A673 (cell line): ENCODE results near the gene MAP3K19. TPM values are rescaled to one million over a fixed set of nuclear protein-coding genes. Genes with fewer than 3 reads are reported as not detected.

Source experiments
- BruUV-seq: library from RNA; stranded (reverse); fragments of 400-500 nt; replicated peaks from 2 replicates; lab custom pipeline; 2021; lab: Mats Ljungman, UMichigan
- CTCF ChIA-PET: fragments of 300-600 bp; sonication (Branson Sonifier 250); formaldehyde crosslinking; loops from one replicate; lab custom pipeline; 2022; ENCODE audit warnings: antibody characterized with exemption; lab: Charles Lee
- POLR2A ChIA-PET: fragments of 300-600 bp; sonication (Branson Sonifier 250); formaldehyde crosslinking; loops from one replicate; lab custom pipeline; 2022; ENCODE audit warnings: antibody characterized with exemption; ENCODE audit not compliant: low non-redundant PET; lab: Charles Lee
- DNase-seq: peaks from one replicate; pipeline ENCODE4 v3.0.0-alpha.2; 2015; ENCODE audit warnings: low spot score
- H3K27ac ChIP-seq: fragments of 200-600 bp; sonication (generic); 2 replicates; pipeline ENCODE4 v1.5.1; 2016; ENCODE audit warnings: mixed run types, low read depth, mild to moderate bottlenecking, mixed read lengths, antibody characterized with exemption, low read length; ENCODE audit not compliant: poor library complexity, severe bottlenecking
- H3K27me3 ChIP-seq: fragments of 200-600 bp; sonication (generic); replicated peaks from 2 replicates; pipeline ENCODE4 v1.6.1; 2017; ENCODE audit warnings: mixed run types, low read depth, mild to moderate bottlenecking, mixed read lengths, antibody characterized with exemption, low read length; ENCODE audit not compliant: insufficient read depth, poor library complexity
- H3K36me3 ChIP-seq: fragments of 200-600 bp; sonication (generic); 2 replicates; pipeline ENCODE4 v1.6.1; 2016; ENCODE audit warnings: mixed run types, mild to moderate bottlenecking, mixed read lengths, antibody characterized with exemption, low read length; ENCODE audit not compliant: insufficient read depth, poor library complexity, severe bottlenecking
- H3K4me1 ChIP-seq: fragments of 200-600 bp; sonication (generic); 2 replicates; pipeline ENCODE4 v1.6.1; 2017; ENCODE audit warnings: mixed run types, mild to moderate bottlenecking, mixed read lengths, antibody characterized with exemption, low read length; ENCODE audit not compliant: insufficient read depth, poor library complexity, severe bottlenecking
- H3K4me3 ChIP-seq: fragments of 200-600 bp; sonication (generic); 2 replicates; pipeline ENCODE4 v1.5.1; 2016; ENCODE audit warnings: low read depth, mixed run types, mild to moderate bottlenecking, mixed read lengths, low read length; ENCODE audit not compliant: poor library complexity, severe bottlenecking
- H3K9me3 ChIP-seq: fragments of 200-600 bp; sonication (generic); 2 replicates; pipeline ENCODE4 v1.6.1; 2016; ENCODE audit warnings: mixed run types, low read depth, mild to moderate bottlenecking, mixed read lengths, antibody characterized with exemption, low read length; ENCODE audit not compliant: poor library complexity, severe bottlenecking
- CTCF ChIP-seq: fragments of 300-800, 200-600 bp; sonication (generic); conservative IDR thresholded peaks from 2 replicates; pipeline ENCODE4 v1.5.1; 2017; ENCODE audit warnings: low read depth, mild to moderate bottlenecking, antibody characterized with exemption, low read length, moderate library complexity, mixed read lengths
- EZH2 ChIP-seq: fragments of 200-600 bp; sonication (generic); IDR thresholded peaks from 2 replicates; pipeline ENCODE4 v1.6.1; 2017; ENCODE audit warnings: borderline replicate concordance, low read depth, mild to moderate bottlenecking, mixed read lengths, antibody characterized with exemption, low read length; ENCODE audit not compliant: poor library complexity, severe bottlenecking
- intact Hi-C: fragments of 100-400 bp; cut with micrococcal nuclease; formaldehyde crosslinking; loops from one replicate; pipeline ENCODE4 v1.10.0; 2022; ENCODE audit not compliant: unreplicated experiment
- total RNA-seq: library from RNA; stranded (reverse); gene quantifications from 2 replicates; pipeline ENCODE4 v1.2.3, GENCODE V29; 2021

Gene MAP3K19
- total RNA-seq, 1 experiment from 2014 or later: not detected

GRCh38 chr2:135076556-135076955 lies 29.3 kb upstream of the MAP3K19 start:
- no peak for DNase-seq
- no TSS peak for BruUV-seq
- H3K9me3 ChIP-seq: peaks cover 20% of the 10 kb centered on the region
- H3K36me3 ChIP-seq: peaks cover 7% of the 10 kb centered on the region
- no peaks in the 10 kb centered on the region for H3K4me1 ChIP-seq
- intact Hi-C loops: no loop called here
- ChIA-PET CTCF (no interaction called here), POLR2A (no interaction called here)
- no peak overlapping the region for H3K4me3 ChIP-seq
- H3K27me3 ChIP-seq: no peaks in the 10 kb centered on the region
- no peak for TF ChIP-seq CTCF
- no peak for TF ChIP-seq EZH2
- H3K27ac ChIP-seq: no peak overlapping the region

GRCh38 chr2:135074216-135074615 lies 27.0 kb upstream of the MAP3K19 start:
- ChIA-PET POLR2A (no interaction called here), CTCF (no interaction called here)
- peaks cover 7% of the 10 kb centered on the region for H3K36me3 ChIP-seq
- no peak overlapping the region for H3K27ac ChIP-seq
- peaks cover 34% of the 10 kb centered on the region for H3K9me3 ChIP-seq
- no peak for DNase-seq
- no peaks in the 10 kb centered on the region for H3K27me3 ChIP-seq
- H3K4me3 ChIP-seq: no peak overlapping the region
- no TSS peak for BruUV-seq
- H3K4me1 ChIP-seq: no peaks in the 10 kb centered on the region
- intact Hi-C loops: no loop called here
- no peak for TF ChIP-seq CTCF
- no peak for TF ChIP-seq EZH2

GRCh38 chr2:135072125-135072997 lies 25.1 kb upstream of the MAP3K19 start:
- ChIA-PET CTCF (no interaction called here), POLR2A (no interaction called here)
- H3K36me3 ChIP-seq: peaks cover 10% of the 10 kb centered on the region
- no peaks in the 10 kb centered on the region for H3K4me1 ChIP-seq
- no peak for DNase-seq
- H3K27me3 ChIP-seq: no peaks in the 10 kb centered on the region
- intact Hi-C loops: no loop called here
- no peak overlapping the region for H3K27ac ChIP-seq
- peaks cover 34% of the 10 kb centered on the region for H3K9me3 ChIP-seq
- no peak for TF ChIP-seq CTCF
- TF ChIP-seq EZH2: no peak
- no TSS peak for BruUV-seq
- no peak overlapping the region for H3K4me3 ChIP-seq
